GM18498 (cell line): Measurements from ENCODE around the gene RBM12.

Experiments used
- ATAC-seq: cut with Tn5 transposase; IDR thresholded peaks from one replicate; pipeline ENCODE4 v1.9.1; 2021; ENCODE audit warnings: mild to moderate bottlenecking, moderate library complexity; ENCODE audit not compliant: unreplicated experiment

Gene RBM12

GRCh38 chr20:35626386-35627001 is 38.2 kb downstream of the RBM12 start:
- no peak for ATAC-seq

DNA sequence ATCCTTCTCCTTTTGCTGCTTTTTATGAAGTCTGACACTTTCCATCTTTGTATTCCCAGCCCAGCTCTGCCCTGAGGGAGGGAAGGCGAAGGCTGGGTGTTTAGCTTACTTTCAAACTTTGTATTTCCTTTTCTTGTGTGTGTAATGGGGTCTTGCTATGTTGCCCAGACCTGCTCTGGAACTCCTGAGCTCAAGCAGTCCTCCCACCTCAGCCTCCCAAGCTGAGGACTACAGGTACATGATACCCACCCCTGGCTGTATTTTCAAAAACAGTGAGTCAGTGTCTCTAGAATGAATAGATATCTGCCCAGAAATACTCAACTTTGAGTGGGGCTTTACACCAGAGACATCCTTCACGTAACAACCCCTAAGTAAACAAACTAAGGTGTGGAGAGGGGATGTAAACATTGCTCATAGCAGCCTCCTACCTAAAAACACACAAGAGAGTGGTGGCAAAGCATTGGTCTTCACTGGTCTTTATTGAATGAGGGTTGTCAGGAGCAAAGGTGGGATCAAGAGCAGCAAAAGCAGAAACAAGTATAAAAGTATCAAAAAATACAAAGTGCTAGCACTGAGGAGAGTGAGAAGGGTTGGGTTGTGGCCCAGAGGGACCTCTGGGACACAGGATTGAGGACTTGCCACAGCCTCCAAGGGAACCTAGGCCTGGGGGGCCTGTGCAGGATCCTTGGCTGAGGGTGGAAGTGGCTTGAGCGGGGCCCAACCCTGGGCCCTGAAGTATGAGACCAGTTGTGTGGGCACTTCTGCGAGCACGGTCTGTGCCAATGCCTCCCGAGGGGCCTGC is 38.9 kb downstream of the RBM12 start:
- ATAC-seq: no peak

- no peak for ATAC-seq
These were observed 43.1 kb downstream of the RBM12 start for GRCh38 chr20:35621560-35621946.

- no peak for ATAC-seq
These were observed 43.7 kb downstream of the RBM12 start for GRCh38 chr20:35620818-35621559.

- peak; percentile 37 for ATAC-seq
These were observed 45.3 kb downstream of the RBM12 start for GRCh38 chr20:35619196-35620095.

GRCh38 chr20:35618263-35619131 is 46.2 kb downstream of the RBM12 start:
- ATAC-seq: no peak

DNA sequence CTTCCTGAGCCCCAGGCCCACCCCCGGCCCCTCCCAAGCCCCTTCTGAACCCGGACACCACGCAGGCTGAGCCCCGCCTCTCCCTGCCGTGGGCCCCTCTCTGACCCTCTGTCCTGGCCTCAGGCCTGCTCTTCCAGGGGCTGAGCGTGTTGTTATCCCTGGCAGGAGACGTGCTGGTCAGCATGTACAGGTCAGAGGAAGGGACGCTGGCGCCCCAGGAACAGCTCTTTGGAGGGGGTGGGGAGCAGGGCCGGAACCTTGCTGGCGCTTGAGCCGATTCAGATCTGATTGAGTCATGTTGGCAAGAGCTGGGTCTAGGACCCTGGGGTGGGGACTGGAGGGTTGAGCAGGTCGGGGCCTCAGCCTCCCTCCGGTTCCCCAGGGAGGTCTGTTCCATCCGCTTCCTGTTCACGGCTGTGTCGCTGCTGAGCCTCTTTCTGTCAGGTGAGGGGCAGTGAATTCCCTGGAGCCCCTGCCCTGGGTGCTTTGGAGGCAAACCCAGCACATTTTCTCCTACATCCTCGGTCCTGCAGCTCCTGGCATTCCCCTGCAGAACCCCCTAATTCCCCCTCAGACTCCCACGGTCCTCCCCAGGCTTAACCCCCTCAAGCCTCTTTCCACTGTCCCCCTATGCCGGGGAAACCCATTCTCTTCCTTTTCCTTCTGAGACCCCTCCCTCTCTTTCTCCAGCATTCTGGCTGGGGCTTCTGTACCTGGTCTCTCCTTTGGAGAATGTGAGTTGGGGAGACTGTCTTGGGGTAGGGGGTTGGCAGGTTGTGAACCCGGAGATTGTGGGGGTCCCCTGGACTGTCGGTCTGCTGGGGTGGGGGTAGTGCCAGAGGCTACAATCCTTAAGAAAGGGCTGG is 47.1 kb downstream of the RBM12 start:
- no peak for ATAC-seq

DNA sequence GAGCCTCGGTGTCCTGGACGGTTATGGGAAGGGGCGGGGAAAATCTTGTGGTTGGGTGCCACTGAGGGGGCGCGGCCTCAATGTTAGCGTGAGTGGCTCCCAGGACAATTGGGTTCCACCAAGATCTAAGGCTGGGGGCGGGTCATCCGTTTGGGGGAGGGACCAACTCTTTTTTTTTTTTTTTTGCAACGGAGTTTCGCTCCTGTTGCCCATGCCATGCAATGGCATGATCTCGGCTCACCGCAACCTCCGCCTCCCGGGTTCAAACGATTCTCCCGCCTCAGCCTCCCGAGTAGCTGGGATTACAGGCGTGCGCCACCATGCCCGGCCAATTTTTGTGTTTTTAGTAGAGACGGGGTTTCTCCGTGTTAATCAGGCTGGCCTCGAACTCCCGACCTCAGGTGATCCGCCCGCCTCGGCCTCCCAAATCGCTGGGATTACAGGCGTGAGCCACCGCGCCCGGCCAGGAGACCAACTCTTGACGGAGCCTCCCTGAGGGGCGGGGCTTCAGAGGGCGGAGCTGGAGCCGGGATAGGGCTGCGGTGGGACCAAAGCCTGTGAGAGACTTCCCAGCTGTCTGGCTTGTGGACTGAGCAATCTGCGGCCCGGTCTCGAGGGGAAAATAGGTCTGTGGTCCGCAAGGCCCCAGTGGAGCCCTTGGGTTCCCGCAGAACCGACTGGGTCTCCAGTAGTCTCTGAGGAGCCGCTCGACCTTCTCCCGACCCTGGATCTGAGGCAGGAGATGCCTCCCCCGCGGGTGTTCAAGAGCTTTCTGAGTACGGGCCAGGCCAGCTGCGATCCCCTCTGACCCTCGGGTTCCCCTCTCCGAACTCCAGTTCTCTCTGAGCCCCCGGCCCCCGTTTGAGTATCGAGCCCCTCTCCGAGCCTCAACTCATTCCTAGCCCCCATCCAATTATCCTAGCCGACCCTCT is 48.0 kb downstream of the RBM12 start:
- ATAC-seq: no peak

GRCh38 chr20:35615667-35616464 is 48.8 kb downstream of the RBM12 start, which contains the start of gene SPAG4:
SPAG4 (plus strand) TSS chr20:35615829; CDS start chr20:35616004, 175 bp downstream.
- ATAC-seq: peak; percentile 77

DNA sequence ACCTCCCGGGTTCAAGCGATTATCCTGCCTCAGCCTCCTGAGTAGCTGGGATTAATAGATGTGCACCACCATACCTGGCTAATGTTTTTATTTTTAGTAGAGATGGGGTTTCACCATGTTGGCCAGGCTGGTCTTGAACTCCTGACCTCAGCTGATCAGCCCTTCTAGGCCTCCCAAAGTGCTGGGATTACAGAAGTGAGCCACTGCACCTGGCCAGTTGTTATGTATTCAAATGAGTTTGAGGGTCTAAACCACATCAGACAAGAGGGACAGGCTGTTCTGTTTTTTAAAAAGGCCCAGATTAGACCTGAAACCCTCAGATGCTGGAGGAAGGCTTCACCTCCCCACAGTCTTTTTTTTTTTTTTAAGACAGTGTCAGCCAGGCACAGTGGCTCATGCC is 53.2 kb downstream of the RBM12 start:
- ATAC-seq: no peak

GRCh38 chr20:35610833-35611427 is 53.8 kb downstream of the RBM12 start:
- no peak for ATAC-seq

DNA sequence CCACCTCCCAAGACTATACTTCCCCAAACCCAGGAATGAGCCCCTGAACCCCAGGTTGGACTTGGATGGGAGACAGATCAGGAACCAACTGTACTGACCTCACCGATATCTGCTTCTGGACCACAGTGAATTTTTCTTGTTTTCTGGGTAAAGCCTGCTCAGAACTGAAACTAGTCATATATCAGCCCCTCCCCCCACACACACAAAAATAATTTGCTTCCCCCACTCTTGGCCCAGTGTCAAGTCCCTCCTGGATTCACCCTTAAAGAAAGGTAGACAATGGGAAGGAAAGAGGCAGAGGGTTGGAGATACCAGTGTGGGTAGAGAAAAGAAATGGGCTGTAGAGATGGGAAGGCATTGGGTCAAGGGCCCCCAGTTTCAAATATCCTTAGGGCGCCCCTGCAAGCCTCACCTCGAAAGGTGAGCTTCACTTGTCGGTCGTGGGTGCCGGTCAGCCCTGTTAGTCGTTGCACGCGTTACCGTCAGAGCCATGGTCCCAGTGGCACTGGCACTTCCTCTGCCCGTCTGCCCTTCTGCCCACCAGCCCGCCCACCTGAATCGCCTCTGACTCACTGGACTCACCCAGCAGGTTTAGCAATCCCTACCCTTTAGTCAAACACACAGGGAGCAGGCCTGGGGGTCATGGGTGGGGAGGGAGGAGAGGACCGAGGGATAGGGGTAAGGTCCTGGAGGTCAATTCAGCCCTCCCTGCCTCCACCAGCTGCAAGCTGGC is 57.5 kb downstream of the RBM12 start:
- ATAC-seq: no peak

GRCh38 chr20:35606127-35606526 is 58.6 kb downstream of the RBM12 start:
- ATAC-seq: no peak

DNA sequence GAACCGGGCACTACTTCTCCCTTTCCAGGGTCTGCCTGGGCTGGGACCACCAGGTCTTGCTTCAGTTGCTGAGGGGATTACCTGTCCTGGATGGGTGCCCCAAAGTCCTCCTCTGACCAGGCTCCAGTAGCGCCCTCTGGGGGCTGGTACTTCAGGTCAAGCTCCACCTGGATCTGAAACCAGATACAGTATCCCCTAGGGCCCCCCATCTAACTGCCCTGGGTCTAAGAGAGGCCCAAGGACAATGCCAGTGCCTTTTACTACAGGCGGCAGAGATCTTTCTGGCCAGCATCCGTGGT is 60.3 kb downstream of the RBM12 start:
- ATAC-seq: no peak

GRCh38 chr20:35603695-35604448 is 60.8 kb downstream of the RBM12 start:
- no peak for ATAC-seq
